HEK293T (cell line): ENCODE data around the gene SLC26A2.

Experiments
- CTCF ChIA-PET: fragments of 350-600 bp; formaldehyde crosslinking; extraction: SDS; loops from one replicate; lab custom pipeline; 2021; ENCODE audit warnings: antibody characterized with exemption, inconsistent platforms; lab: Yijun Ruan, JAX
- POLR2A ChIA-PET: fragments of 350-600 bp; formaldehyde crosslinking; extraction: SDS; loops from one replicate; lab custom pipeline; 2020; ENCODE audit warnings: antibody characterized with exemption, inconsistent platforms; lab: Yijun Ruan, JAX
- DNase-seq: peaks from one replicate; pipeline ENCODE4 v3.0.0; 2012; ENCODE audit warnings: mixed read lengths; ENCODE audit errors: extremely low spot score
- ARNT ChIP-seq: fragments of 450-650 bp; IDR thresholded peaks from 2 replicates; pipeline ENCODE4 v1.6.1; 2017; ENCODE audit warnings: mild to moderate bottlenecking
- BHLHE40 ChIP-seq: fragments of 450-650 bp; IDR thresholded peaks from 2 replicates; pipeline ENCODE4 v1.6.1; 2016; ENCODE audit warnings: mild to moderate bottlenecking, moderate library complexity, borderline replicate concordance
- CTBP1 ChIP-seq: fragments of 450-650 bp; IDR thresholded peaks from 2 replicates; pipeline ENCODE4 v1.6.1; 2016; ENCODE audit warnings: borderline replicate concordance
- ELF4 ChIP-seq: fragments of 450-650 bp; IDR thresholded peaks from 2 replicates; pipeline ENCODE4 v1.6.1; 2017; ENCODE audit warnings: antibody characterized with exemption
- FOXA1 ChIP-seq: fragments of 450-650 bp; IDR thresholded peaks from 2 replicates; pipeline ENCODE4 v1.6.1; 2016; ENCODE audit warnings: mild to moderate bottlenecking
- FOXK2 ChIP-seq: fragments of 450-650 bp; IDR thresholded peaks from 2 replicates; pipeline ENCODE4 v1.6.1; 2016; ENCODE audit warnings: mild to moderate bottlenecking
- FOXM1 ChIP-seq: fragments of 450-650 bp; IDR thresholded peaks from 2 replicates; pipeline ENCODE4 v1.6.1; 2017; ENCODE audit warnings: mild to moderate bottlenecking, borderline replicate concordance
- HDGF ChIP-seq: fragments of 450-650 bp; IDR thresholded peaks from 2 replicates; pipeline ENCODE4 v1.6.1; 2017; ENCODE audit warnings: antibody characterized with exemption, borderline replicate concordance
- L3MBTL2 ChIP-seq: fragments of 450-650 bp; conservative IDR thresholded peaks from 2 replicates; pipeline ENCODE4 v1.6.1; 2016; ENCODE audit warnings: mild to moderate bottlenecking
- LEF1 ChIP-seq: fragments of 450-650 bp; IDR thresholded peaks from 2 replicates; pipeline ENCODE4 v1.6.1; 2017; ENCODE audit warnings: mild to moderate bottlenecking, borderline replicate concordance
- NFRKB ChIP-seq: fragments of 450-650 bp; IDR thresholded peaks from 2 replicates; pipeline ENCODE4 v1.6.1; 2016; ENCODE audit warnings: mild to moderate bottlenecking, moderate library complexity
- SP1 ChIP-seq: fragments of 450-650 bp; IDR thresholded peaks from 2 replicates; pipeline ENCODE4 v1.6.1; 2017
- SUZ12 ChIP-seq: fragments of 450-650 bp; IDR thresholded peaks from 2 replicates; pipeline ENCODE4 v1.6.1; 2016; ENCODE audit warnings: mild to moderate bottlenecking
- TARDBP ChIP-seq: fragments of 450-650 bp; IDR thresholded peaks from 2 replicates; pipeline ENCODE4 v1.6.1; 2016
- ZNF384 ChIP-seq: fragments of 450-650 bp; IDR thresholded peaks from 2 replicates; pipeline ENCODE4 v1.6.1; 2016
- TF ChIP-seq, protein P1 (sequence below): fragments of 450-650 bp; IDR thresholded peaks from 2 replicates; pipeline ENCODE4 v1.6.1; 2016

The SLC26A2 gene

GRCh38 chr5:149924486-149924885 lies 36.1 kb upstream of the SLC26A2 start:
- CTCF ChIA-PET = no interaction called here
- POLR2A ChIA-PET = no interaction called here

DNA sequence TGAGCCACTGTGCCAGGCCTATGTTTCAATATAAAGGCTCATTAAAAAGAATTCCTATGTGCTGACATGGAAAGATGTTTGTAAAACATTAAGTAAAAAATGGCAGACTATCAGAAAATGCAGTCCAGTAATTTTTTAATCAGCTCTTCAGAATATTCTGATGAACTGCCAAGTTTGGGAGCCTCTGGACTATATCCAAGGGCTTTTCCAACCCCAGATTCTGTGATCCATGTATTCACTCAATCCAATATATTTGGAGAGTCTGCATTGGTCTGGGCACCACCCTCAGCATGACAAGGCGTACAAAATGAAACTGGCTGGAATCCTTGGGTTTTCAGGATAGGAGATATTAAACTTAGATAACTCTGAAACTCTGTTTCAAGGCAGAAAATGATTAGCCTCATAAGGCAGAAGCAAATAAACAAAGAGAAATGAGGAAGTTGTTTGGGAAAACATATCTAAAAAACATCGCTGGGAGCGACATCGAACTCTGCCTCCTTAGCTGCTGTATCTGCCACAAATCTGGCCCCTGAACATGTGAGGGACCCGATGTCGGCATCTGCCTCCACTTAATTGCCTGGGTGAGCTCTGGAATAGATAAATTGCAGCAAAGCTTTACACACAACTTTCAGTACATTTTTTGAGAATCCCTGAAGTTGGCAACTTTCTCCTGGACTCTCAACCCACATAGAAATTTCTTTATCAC lies 30.4 kb upstream of the SLC26A2 start:
- ChIA-PET CTCF (no interaction called here), POLR2A (interaction anchor here (1.1 kb wide), 1 partner anchor 30 kb away, joined by 4 read pairs; the partner anchor contains the start of gene SLC26A2)
- no peak for TF ChIP-seq NFRKB
- no peak for TF ChIP-seq SP1
- no peak for TF ChIP-seq CTBP1
- no peak for TF ChIP-seq L3MBTL2
- no peak for TF ChIP-seq TARDBP
- TF ChIP-seq FOXA1 = no peak
- TF ChIP-seq, protein P1, sequence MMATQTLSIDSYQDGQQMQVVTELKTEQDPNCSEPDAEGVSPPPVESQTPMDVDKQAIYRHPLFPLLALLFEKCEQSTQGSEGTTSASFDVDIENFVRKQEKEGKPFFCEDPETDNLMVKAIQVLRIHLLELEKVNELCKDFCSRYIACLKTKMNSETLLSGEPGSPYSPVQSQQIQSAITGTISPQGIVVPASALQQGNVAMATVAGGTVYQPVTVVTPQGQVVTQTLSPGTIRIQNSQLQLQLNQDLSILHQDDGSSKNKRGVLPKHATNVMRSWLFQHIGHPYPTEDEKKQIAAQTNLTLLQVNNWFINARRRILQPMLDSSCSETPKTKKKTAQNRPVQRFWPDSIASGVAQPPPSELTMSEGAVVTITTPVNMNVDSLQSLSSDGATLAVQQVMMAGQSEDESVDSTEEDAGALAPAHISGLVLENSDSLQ = no peak
- no peak for TF ChIP-seq HDGF
- no peak for TF ChIP-seq ARNT
- no peak for TF ChIP-seq BHLHE40
- TF ChIP-seq SUZ12 = no peak
- TF ChIP-seq ELF4 = no peak
- no peak for TF ChIP-seq FOXK2
- TF ChIP-seq FOXM1 = no peak
- no peak for TF ChIP-seq ZNF384
- no peak for TF ChIP-seq LEF1
- no peak for DNase-seq

More at GRCh38 chr5:149924486-149924885, 36.1 kb upstream of the SLC26A2 start:
- DNase-seq = no peak
- TF ChIP-seq NFRKB (no peak), TARDBP (no peak), CTBP1 (no peak), SUZ12 (no peak), SP1 (no peak), HDGF (no peak), FOXA1 (no peak), FOXK2 (no peak), ELF4 (no peak), FOXM1 (no peak)
- TF ChIP-seq, protein P1 = no peak

DNA sequence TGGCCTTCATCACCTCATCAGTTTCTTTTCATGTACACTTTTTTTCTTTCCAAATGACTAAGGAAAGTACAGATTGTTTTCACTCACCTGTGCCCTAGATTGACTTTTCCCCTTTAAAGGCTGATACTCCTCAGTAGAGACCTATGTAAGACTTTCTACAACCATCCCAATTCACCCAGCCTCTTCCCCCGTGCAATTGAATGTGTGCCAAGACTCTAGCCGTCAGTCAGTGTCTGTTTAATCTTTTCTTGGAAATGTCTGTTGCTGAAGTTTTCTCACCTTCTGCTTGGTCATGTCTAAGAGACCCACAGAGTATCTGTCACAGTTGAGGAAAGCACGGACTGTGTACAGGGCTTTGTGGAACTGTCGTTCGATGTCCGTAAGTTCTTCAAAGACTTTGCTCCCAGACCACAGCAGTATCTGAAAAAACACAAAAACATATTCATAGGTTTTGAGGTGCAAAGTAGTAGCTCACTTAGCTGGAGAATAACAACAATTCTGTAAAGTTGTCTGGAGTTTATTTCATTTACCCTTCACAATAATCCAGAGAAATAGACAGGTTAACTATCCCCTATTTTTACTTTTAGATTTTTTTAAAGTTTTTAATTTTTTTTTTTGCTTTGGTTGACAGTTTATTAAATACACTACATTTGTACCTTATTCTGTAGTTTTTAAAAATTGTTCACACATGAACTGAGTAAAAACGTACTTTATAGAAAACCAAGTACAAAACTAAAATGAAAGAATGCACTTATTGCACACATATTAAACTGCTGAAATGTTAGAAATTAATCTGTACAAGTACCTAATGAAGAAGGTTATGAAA lies 29.6 kb upstream of the SLC26A2 start:
- DNase-seq = no peak
- TF ChIP-seq SP1 (no peak), ZNF384 (no peak), NFRKB (no peak), ARNT (no peak), FOXA1 (no peak), SUZ12 (no peak), FOXM1 (no peak), BHLHE40 (no peak), TARDBP (no peak), CTBP1 (no peak), LEF1 (no peak), ELF4 (no peak), HDGF (no peak), L3MBTL2 (no peak)
- ChIA-PET POLR2A (no interaction called here), CTCF (no interaction called here)

GRCh38 chr5:149931992-149932436 lies 28.5 kb upstream of the SLC26A2 start:
- ChIA-PET POLR2A (no interaction called here), CTCF (interaction anchor here (0.7 kb wide), 1 partner anchor 30 kb away, joined by 3 read pairs; no protein-coding TSS in a partner anchor)
- TF ChIP-seq CTBP1 (no peak), FOXM1 (no peak), SP1 (no peak), LEF1 (no peak), NFRKB (no peak)
- DNase-seq = no peak

GRCh38 chr5:149932445-149933350 lies 27.9 kb upstream of the SLC26A2 start:
- ChIA-PET CTCF (interaction anchor here (0.6 kb wide), 1 partner anchor 78 kb away, joined by 5 read pairs; no protein-coding TSS in a partner anchor), POLR2A (interaction anchor here (1.4 kb wide), 1 partner anchor 28 kb away, joined by 4 read pairs; the partner anchor contains the start of gene SLC26A2)
- TF ChIP-seq FOXK2 (no peak), HDGF (no peak), ARNT (no peak), BHLHE40 (no peak), ZNF384 (no peak), FOXM1 (no peak), SUZ12 (no peak), LEF1 (no peak), TARDBP (no peak), L3MBTL2 (no peak), NFRKB (no peak), SP1 (no peak), ELF4 (no peak)
- TF ChIP-seq, protein P1 = no peak
- DNase-seq = no peak
